Mesodermal cell (in vitro differentiated cells): ENCODE results near the gene ALX3.

Experiments used
- H3K27ac ChIP-seq: 2 replicates; pipeline ENCODE4 v1.7.0; 2013; ENCODE audit warnings: mild to moderate bottlenecking, low read depth, low read length, moderate library complexity; ENCODE audit not compliant: severe bottlenecking
- H3K36me3 ChIP-seq: 2 replicates; pipeline ENCODE4 v1.7.1; 2013; ENCODE audit warnings: mild to moderate bottlenecking, low read length, moderate library complexity; ENCODE audit not compliant: control insufficient read depth, insufficient read depth
- H3K4me1 ChIP-seq: one replicate; pipeline ENCODE4 v1.7.1; 2013; ENCODE audit warnings: mild to moderate bottlenecking, low read length; ENCODE audit not compliant: insufficient read depth, control insufficient read depth, poor library complexity, severe bottlenecking
- H3K4me3 ChIP-seq: 2 replicates; pipeline ENCODE4 v1.7.0; 2013; ENCODE audit warnings: low read length, control low read depth, mild to moderate bottlenecking; ENCODE audit not compliant: insufficient read depth, poor library complexity, severe bottlenecking; ENCODE audit errors: extremely low read depth
- H3K9me3 ChIP-seq: 2 replicates; pipeline ENCODE4 v1.7.1; 2013; ENCODE audit warnings: mild to moderate bottlenecking, low read length, moderate library complexity; ENCODE audit not compliant: control insufficient read depth
- WGBS, 2 experiments: methylation state at CpG; one replicate each; pipeline ENCODE4 v1.1.5; 2013; ENCODE audit warnings: missing lambda C conversion rate in 2 of 2; ENCODE audit not compliant: insufficient coverage in 2 of 2; 5-methylcytosine and 5-hydroxymethylcytosine counted together

Gene ALX3

GRCh38 chr1:110021285-110021684 lies 49.2 kb downstream of the ALX3 start:
- Histone ChIP-seq H3K4me1 (no peaks in the 10 kb centered on the region), H3K4me3 (no peak overlapping the region), H3K36me3 (peaks cover 95% of the 10 kb centered on the region), H3K27ac (no peak overlapping the region), H3K9me3 (no peaks in the 10 kb centered on the region)
- WGBS, 2 experiments = 100% methylated on average over 1 of the region's 3 CpGs; no CpG with 5 or more reads in 1 of the 2 experiments

GRCh38 chr1:110019770-110020169 lies 50.7 kb downstream of the ALX3 start:
- WGBS, 2 experiments = 100% methylated on average over 1 of the region's 1 CpG; no CpG with 5 or more reads in 1 of the 2 experiments
- Histone ChIP-seq H3K4me3 (no peak overlapping the region), H3K9me3 (no peaks in the 10 kb centered on the region), H3K36me3 (peaks cover 100% of the 10 kb centered on the region), H3K4me1 (no peaks in the 10 kb centered on the region), H3K27ac (no peak overlapping the region)

- WGBS, 2 experiments = 95 to 98% methylated on average over 6 to 9 of the region's 9 CpGs
- H3K27ac ChIP-seq = no peak overlapping the region
- H3K4me1 ChIP-seq = no peaks in the 10 kb centered on the region
- H3K4me3 ChIP-seq = no peak overlapping the region
- no peaks in the 10 kb centered on the region for H3K9me3 ChIP-seq
- H3K36me3 ChIP-seq = peaks cover 99% of the 10 kb centered on the region
Observed at GRCh38 chr1:110018396-110018795, 52.1 kb downstream of the ALX3 start.

- H3K4me1 ChIP-seq = no peaks in the 10 kb centered on the region
- no peak overlapping the region for H3K27ac ChIP-seq
- H3K4me3 ChIP-seq = no peak overlapping the region
- 100% methylated on average over 2 of the region's 3 CpGs; no CpG with 5 or more reads in 1 of the 2 experiments for WGBS, 2 experiments
- no peaks in the 10 kb centered on the region for H3K9me3 ChIP-seq
- peaks cover 98% of the 10 kb centered on the region for H3K36me3 ChIP-seq
Observed at GRCh38 chr1:110017792-110018191, 52.7 kb downstream of the ALX3 start.

GRCh38 chr1:110012100-110012780 lies 58.2 kb downstream of the ALX3 start:
- no peaks in the 10 kb centered on the region for H3K9me3 ChIP-seq
- no peak overlapping the region for H3K4me3 ChIP-seq
- peak overlapping the region; percentile 65 for H3K27ac ChIP-seq
- WGBS, 2 experiments = 91 to 93% methylated on average over 2 of the region's 6 CpGs
- H3K4me1 ChIP-seq = peaks cover 10% of the 10 kb centered on the region
- peaks cover 85% of the 10 kb centered on the region for H3K36me3 ChIP-seq

- H3K9me3 ChIP-seq = no peaks in the 10 kb centered on the region
- peaks cover 17% of the 10 kb centered on the region for H3K4me1 ChIP-seq
- 100% methylated on average over 2 of the region's 2 CpGs; no CpG with 5 or more reads in 1 of the 2 experiments for WGBS, 2 experiments
- peak overlapping the region; percentile 65 for H3K27ac ChIP-seq
- peaks cover 79% of the 10 kb centered on the region for H3K36me3 ChIP-seq
- H3K4me3 ChIP-seq = no peak overlapping the region
Observed at GRCh38 chr1:110011527-110012041, 58.9 kb downstream of the ALX3 start.
